ENCODE measurements around the gene TEX11.
"Not testable (repeated sequence)": the region's sequence is repeated elsewhere in the genome, so short reads cannot be mapped to it uniquely, and the experiment has no call there.

Gene TEX11

GRCh38 chrX:70754169-70754848 is 154.2 kb downstream of the TEX11 start:
- no peak for ATAC-seq

DNA sequence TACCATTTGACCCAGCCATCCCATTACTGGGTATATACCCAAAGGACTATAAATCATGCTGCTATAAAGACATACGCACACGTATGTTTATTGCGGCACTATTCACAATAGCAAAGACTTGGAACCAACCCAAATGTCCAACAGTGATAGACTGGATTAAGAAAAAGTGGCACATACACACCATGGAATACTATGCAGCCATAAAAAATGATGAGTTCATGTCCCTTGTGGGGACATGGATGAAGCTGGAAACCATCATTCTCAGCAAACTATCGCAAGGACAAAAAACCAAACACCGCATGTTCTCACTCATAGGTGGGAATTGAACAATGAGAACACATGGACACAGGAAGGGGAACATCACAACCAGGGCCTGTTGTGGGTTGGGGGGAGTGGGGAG is 174.7 kb downstream of the TEX11 start:
- not testable (repeated sequence) for ATAC-seq

- not testable (repeated sequence) for ATAC-seq
Observed at GRCh38 chrX:70727961-70728360, 180.6 kb downstream of the TEX11 start.

DNA sequence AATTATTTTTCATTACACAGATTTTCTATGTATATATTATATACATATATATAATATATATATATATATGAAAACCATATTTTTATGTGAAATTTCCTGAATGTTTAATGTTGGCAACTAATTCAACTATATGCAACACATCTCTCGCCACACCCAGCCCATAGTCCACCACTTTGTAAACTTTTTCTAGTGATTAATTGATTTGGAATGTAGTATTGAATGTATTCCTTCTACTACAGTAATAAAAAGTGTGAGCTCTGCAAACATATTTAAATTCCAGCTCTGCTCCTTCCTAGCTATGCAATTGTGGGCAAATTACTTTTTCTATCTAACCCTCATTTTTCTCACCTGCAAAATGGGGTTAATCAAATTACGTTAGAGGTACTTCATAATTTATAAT is 187.8 kb downstream of the TEX11 start:
- no peak for ATAC-seq

GRCh38 chrX:70711336-70711735 is 197.2 kb downstream of the TEX11 start:
- ATAC-seq = not testable (repeated sequence)

GRCh38 chrX:70694339-70695122 is 214.0 kb downstream of the TEX11 start:
- ATAC-seq = no peak

- not testable (repeated sequence) for ATAC-seq
Observed at GRCh38 chrX:70679455-70679854, 229.1 kb downstream of the TEX11 start.

DNA sequence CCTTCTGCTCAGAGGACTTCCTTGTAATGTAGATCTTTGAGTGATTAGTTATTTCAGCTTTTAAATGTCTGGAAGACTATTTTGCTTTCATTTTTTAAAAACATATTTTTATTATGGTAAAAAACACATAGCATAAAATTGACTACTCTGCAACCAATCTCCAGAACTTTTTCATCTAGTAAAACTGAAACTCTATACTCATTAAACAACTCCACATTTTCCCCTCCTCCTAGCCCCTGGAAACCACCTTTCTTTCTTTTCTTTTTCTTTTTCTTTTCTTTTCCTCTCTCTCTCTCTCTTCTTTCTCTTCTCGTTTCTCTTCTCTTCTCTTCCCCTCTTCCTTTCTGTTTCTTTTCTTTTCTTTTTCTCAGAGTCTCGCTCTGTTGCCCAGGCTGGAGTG is 233.2 kb downstream of the TEX11 start:
- ATAC-seq = no peak

DNA sequence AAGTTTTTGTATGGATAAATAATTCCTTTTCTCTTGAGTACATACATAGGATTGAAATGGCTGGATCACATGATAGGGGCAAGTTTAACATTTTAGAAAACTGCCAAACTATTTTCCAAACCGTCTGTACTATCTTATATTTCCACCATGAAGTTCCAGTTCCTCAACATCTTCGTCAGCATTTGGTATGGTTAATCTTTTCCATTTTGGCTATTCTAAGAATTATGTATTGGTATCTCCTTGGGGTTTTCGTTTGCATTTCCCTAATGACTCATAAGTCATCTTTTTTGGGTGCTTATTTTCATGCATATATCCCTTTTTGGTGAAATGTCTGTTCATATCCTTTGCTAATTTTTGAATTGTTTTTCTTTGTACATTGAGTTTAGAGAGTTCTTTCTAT is 236.2 kb downstream of the TEX11 start:
- no peak for ATAC-seq

DNA sequence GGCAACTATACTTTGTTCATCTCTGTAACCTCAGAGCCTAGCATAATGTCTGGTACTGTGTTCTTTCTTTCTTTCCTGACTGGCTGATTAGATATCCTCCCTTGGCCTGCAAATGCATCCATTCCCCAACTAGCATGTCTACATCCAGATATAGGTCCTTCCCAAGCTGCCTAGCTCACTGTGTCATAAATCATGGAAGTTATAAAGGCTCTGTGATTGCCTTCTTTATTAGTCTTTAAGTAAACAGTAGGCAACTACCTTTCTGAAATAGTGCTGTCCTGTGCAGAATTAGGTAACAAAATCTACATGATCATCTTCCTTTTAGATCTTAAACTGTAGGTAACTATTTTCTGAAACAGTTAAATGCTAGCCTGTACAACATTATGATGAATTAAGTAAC is 239.4 kb downstream of the TEX11 start:
- ATAC-seq = no peak

DNA sequence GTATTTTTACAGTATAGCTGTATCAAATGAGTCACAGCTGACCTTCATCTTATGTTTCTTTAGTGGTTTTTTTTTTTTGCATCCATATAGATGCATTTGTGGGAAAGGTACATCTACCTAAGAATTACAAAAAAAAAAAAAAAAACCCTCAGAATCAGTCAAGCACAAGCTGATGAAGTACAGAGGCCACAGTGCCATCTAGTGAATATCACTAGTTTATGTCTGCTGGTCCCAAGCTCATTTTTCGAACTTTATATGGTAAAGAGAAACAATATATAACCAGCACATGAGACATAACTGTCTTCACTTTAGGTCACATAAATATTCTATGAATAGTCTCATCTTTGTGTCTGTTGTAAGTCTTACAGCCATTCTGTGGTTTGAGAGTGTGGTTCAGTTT is 243.8 kb downstream of the TEX11 start:
- ATAC-seq = peak in 1 of 2 donors; percentile 27

GRCh38 chrX:70661124-70661523 is 247.4 kb downstream of the TEX11 start:
- not testable (repeated sequence) for ATAC-seq

- not testable (repeated sequence) for ATAC-seq
Observed at GRCh38 chrX:70657546-70657945, 251.0 kb downstream of the TEX11 start.

DNA sequence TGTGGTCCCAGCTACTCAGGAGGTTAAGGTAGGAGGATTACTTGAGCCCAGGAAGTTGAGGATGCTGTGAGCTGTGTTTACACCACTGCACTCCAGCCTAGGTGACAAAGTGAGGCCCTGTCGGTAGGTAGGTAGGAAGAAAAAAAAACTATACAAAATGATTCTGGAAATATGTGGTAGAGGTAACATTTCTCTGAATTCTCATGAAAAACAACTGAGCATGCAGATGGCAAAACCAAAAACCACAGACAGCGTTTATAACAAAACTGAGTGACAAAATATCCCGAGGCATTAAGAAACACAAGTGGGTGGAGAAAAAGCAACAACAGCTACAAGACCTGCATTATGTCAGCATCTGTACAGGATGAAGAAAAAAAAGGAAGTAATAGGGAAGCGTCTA is 252.2 kb downstream of the TEX11 start:
- ATAC-seq = no peak

GRCh38 chrX:70647910-70648309 is 260.6 kb downstream of the TEX11 start:
- ATAC-seq = not testable (repeated sequence)

DNA sequence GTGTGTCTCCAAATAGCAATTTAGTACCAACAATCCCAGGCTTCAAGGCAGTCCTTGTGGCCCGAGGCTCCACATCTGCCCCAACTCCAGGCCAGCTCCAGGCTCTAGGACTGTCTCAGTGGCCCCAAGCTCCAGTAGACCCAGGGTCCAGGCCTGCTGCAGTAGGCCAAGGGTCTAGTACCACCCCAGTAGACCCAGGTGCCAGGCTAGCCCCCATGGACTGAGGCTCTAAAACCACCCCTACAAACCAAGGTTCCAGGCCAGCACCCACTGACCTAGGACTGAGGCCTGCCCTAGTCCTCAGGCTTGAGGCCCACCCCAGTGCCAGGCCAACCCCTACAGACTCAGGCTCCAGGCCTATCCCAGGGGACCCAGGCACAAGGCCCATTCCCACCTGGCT is 272.3 kb downstream of the TEX11 start:
- ATAC-seq = no peak

GRCh38 chrX:70635669-70636068 is 272.8 kb downstream of the TEX11 start:
- no peak for ATAC-seq

GRCh38 chrX:70635227-70635626 is 273.3 kb downstream of the TEX11 start:
- ATAC-seq = no peak

- no peak for ATAC-seq
Observed at GRCh38 chrX:70621743-70622142, 286.8 kb downstream of the TEX11 start.

DNA sequence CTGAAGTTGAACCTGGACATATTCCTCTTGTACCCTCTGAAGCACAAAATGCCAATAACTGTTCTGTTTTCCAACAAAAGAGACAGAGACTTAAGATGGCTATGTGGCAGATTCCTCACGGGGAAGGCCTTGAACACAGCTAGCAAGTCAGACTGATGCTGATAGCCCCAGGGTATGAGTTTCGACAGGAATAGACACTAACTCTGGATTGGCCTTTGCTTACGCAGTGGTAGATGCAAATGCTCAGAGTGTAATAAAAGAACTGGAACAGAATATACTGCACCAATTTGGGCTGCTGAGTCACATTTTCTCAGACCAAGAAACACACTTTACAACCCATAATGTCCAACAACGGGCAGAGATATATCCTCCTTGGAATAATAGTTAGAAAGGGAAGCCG is 290.0 kb downstream of the TEX11 start:
- ATAC-seq = no peak

DNA sequence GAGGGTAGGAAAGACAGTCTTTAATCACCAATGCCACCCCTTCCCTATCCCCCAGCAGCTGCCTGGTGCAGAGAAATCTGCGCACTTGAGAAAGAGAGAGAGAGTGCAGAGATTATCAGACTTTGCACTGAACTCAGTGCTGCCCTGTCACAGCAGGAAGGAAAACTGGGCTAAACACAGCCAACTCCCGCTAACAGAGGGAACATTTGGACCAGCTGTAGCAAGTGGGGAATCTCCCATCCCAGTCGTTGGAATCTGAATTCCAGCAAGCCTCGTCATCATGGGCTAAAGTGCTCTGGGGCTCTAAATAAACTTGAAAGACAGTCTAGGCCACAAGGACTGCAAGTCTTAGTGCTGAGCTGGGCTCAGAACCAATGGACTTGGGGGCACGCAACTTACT is 295.2 kb downstream of the TEX11 start:
- no peak for ATAC-seq

- no peak for ATAC-seq
Observed at GRCh38 chrX:70605352-70605751, 303.2 kb downstream of the TEX11 start.

GRCh38 chrX:70592091-70592490 is 316.4 kb downstream of the TEX11 start:
- ATAC-seq = peak; percentile 96 to 98

DNA sequence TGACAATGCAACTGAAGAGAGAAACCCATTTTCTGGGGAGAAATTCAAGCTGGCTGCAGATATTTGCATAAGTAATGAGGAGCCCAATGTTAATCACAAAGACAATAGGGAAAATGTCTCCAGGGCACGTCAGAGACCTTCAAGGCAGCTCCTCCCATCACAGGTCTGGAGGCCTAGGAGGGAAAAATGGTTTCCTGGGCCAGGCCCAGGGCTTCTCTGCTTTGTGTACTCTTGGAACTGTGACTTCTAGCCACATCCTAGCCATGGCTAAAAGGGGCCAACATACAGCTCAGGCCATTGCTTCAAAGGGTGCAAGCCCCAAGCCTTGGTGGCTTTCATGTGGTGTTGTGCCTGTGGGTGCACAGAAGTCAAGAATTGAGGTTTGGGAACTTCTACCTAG is 321.4 kb downstream of the TEX11 start:
- ATAC-seq = not testable (repeated sequence)
